Left lung (tissue), 10 donors: ENCODE measurements around the gene HTR4. TPM values are rescaled to one million over a fixed set of nuclear protein-coding genes. Genes with fewer than 3 reads are reported as not detected.
A peak's percentile ranks its signal among the peaks of the same experiment; 100 is the strongest.
"Not testable (repeated sequence)": the region's sequence is repeated elsewhere in the genome, so short reads cannot be mapped to it uniquely, and the experiment has no call there.

Experiments used
- ATAC-seq: fragments of 200-7000 bp; cut with Tn5 transposase; one replicate; pipeline ENCODE4 v1.9.1; 2020; ENCODE audit warnings: moderate library complexity
- DNase-seq, 4 donors: peaks; one replicate each; pipeline ENCODE4 v3.0.0-alpha.2; 2013 to 2020
- H3K27ac ChIP-seq, 2 donors: fragments of 200-600 bp; sonication (generic) in 1 of 2; one replicate each; pipeline versions ENCODE4 v1.5.0 to v1.8.0; 2020 to 2021
- H3K27me3 ChIP-seq, 2 donors: fragments of 200-600 bp; sonication (generic) in 1 of 2; one replicate each; pipeline versions ENCODE4 v1.5.0 to v1.8.0; 2020 to 2021
- H3K36me3 ChIP-seq, 2 donors: fragments of 200-600 bp; sonication (generic) in 1 of 2; one replicate each; pipeline versions ENCODE4 v1.5.0 to v1.8.0; 2020 to 2021
- H3K4me1 ChIP-seq, 2 donors: fragments of 200-600 bp; one replicate each; pipeline ENCODE4 v1.8.0; 2021
- H3K4me3 ChIP-seq, 2 donors: fragments of 200-600 bp; sonication (generic) in 1 of 2; one replicate each; pipeline versions ENCODE4 v1.5.0 to v1.8.0; 2020 to 2021; ENCODE audit warnings: mild to moderate bottlenecking in 1 of 2
- H3K9me3 ChIP-seq, 2 donors: fragments of 200-600 bp; sonication (generic) in 1 of 2; one replicate each; pipeline versions ENCODE4 v1.5.0 to v1.8.0; 2020 to 2021
- CTCF ChIP-seq, 2 donors: fragments of 200-600 bp; sonication (generic) in 1 of 2; IDR thresholded peaks; one replicate each; pipeline versions ENCODE4 v1.5.0 to v1.8.0; 2021; ENCODE audit warnings: antibody characterized with exemption in 2 of 2
- intact Hi-C, 2 donors: fragments of 100-400 bp; cut with DNase I; formaldehyde crosslinking; loops; one replicate each; pipeline versions ENCODE4 v1.11.2 to v1.14.2; 2022
- polyA plus RNA-seq, 6 donors: library from polyadenylated mRNA; unstranded; fragments of 120-200 nt; gene quantifications; one replicate each; pipeline ENCODE4 v1.2.1, GENCODE V29; 2013; ENCODE audit not compliant: insufficient read length in 6 of 6
- total RNA-seq, 2 donors: library from RNA; stranded (reverse); fragmentation: NEBNext Ultra II Directional; extraction: Animal tissue kit (Norgen Biotek cat#: 25700); gene quantifications; one replicate each; pipeline ENCODE4 v1.2.1, GENCODE V29; 2021
- donor health status: DM: no; HTN: yes; CAD: no.
- donor health status: DM: no; HTN: no; CAD: no.

HTR4 gene
- total and polyA plus RNA-seq, 8 donors: 0.38 to 1.5 (median 0.76) TPM; not detected in 2

- Histone ChIP-seq H3K36me3 (no peaks in the 10 kb centered on the region), H3K27me3 (no peaks in the 10 kb centered on the region), H3K4me3 (no peak overlapping the region), H3K9me3 (no peaks in the 10 kb centered on the region), H3K27ac (no peak overlapping the region), H3K4me1 (peaks cover 0 to 4% of the 10 kb centered on the region in 2 donors)
- DNase-seq (no peak), ATAC-seq (peak; percentile 23)
- intact Hi-C loops: no loop called here
- no peak for TF ChIP-seq CTCF (IDR thresholded peaks at IDR 0.05)
Observed at GRCh38 chr5:148682058-148683026, 28.0 kb upstream of the HTR4 start.

GRCh38 chr5:148681157-148682057, 27.1 kb upstream of the HTR4 start:
- intact Hi-C loops: no loop called here
- no peak for TF ChIP-seq CTCF (IDR thresholded peaks at IDR 0.05)
- peak; percentile 10 for ATAC-seq
- peaks cover 0 to 4% of the 10 kb centered on the region in 2 donors for H3K4me1 ChIP-seq
- DNase-seq: no peak
- no peak overlapping the region for H3K27ac ChIP-seq
- no peaks in the 10 kb centered on the region for H3K27me3 ChIP-seq
- H3K4me3 ChIP-seq: no peak overlapping the region
- no peaks in the 10 kb centered on the region for H3K9me3 ChIP-seq
- no peaks in the 10 kb centered on the region for H3K36me3 ChIP-seq

GRCh38 chr5:148673704-148674103, 19.4 kb upstream of the HTR4 start:
- H3K9me3 ChIP-seq, H3K27me3 ChIP-seq, intact Hi-C loops, DNase-seq, H3K27ac ChIP-seq, ATAC-seq, H3K4me1 ChIP-seq, H3K36me3 ChIP-seq, H3K4me3 ChIP-seq: not testable (repeated sequence)

GRCh38 chr5:148666353-148666752, 12.0 kb upstream of the HTR4 start:
- H3K9me3 ChIP-seq: no peaks in the 10 kb centered on the region
- no peak overlapping the region for H3K27ac ChIP-seq
- ATAC-seq: no peak
- intact Hi-C loops: no loop called here
- no peak overlapping the region for H3K4me3 ChIP-seq
- DNase-seq: no peak
- peaks cover 0 to 1% of the 10 kb centered on the region in 2 donors for H3K27me3 ChIP-seq
- no peaks in the 10 kb centered on the region for H3K4me1 ChIP-seq
- no peaks in the 10 kb centered on the region for H3K36me3 ChIP-seq
- no peak for TF ChIP-seq CTCF (IDR thresholded peaks at IDR 0.05)

- ATAC-seq (no peak), DNase-seq (no peak)
- Histone ChIP-seq H3K4me1 (no peaks in the 10 kb centered on the region), H3K9me3 (no peaks in the 10 kb centered on the region), H3K27me3 (peaks cover 0 to 9% of the 10 kb centered on the region in 2 donors), H3K4me3 (no peak overlapping the region), H3K27ac (no peak overlapping the region), H3K36me3 (no peaks in the 10 kb centered on the region)
- no peak for TF ChIP-seq CTCF (IDR thresholded peaks at IDR 0.05)
- intact Hi-C loops: no loop called here
Observed at GRCh38 chr5:148665431-148665830, 11.1 kb upstream of the HTR4 start.
